Endometrial microvascular endothelial cells (primary cell): Measurements from ENCODE around the gene LOC128125822.
"Not testable (repeated sequence)": the region's sequence is repeated elsewhere in the genome, so short reads cannot be mapped to it uniquely, and the experiment has no call there.

ENCODE experiments used
- in situ Hi-C: cut with HindIII; loops from 2 replicates; pipeline ENCODE4 v1.10.0; 2017; ENCODE audit warnings: low sequenced_read_pairs, low pct_unique_long_range_greater_than_20kb; ENCODE audit errors: inconsistent ontology term

The LOC128125822 gene

GRCh38 chr6:63576985-63577712 lies 4.9 kb downstream of the LOC128125822 start:
- in situ Hi-C loops = no loop called here

GRCh38 chr6:63578757-63579156 lies 6.5 kb downstream of the LOC128125822 start:
- in situ Hi-C loops = no loop called here

GRCh38 chr6:63579937-63580703 lies 7.8 kb downstream of the LOC128125822 start:
- in situ Hi-C loops = no loop called here

- in situ Hi-C loops = no loop called here
Observed at GRCh38 chr6:63580704-63580961, 8.4 kb downstream of the LOC128125822 start.

GRCh38 chr6:63581355-63582013 lies 9.2 kb downstream of the LOC128125822 start:
- in situ Hi-C loops = no loop called here

GRCh38 chr6:63582579-63583231 lies 10.4 kb downstream of the LOC128125822 start:
- in situ Hi-C loops = no loop called here

GRCh38 chr6:63584125-63584514 lies 11.8 kb downstream of the LOC128125822 start:
- in situ Hi-C loops = no loop called here

GRCh38 chr6:63584566-63584965 lies 12.3 kb downstream of the LOC128125822 start:
- in situ Hi-C loops = no loop called here

- in situ Hi-C loops = not testable (repeated sequence)
Observed at GRCh38 chr6:63585652-63586051, 13.4 kb downstream of the LOC128125822 start.

- in situ Hi-C loops = no loop called here
Observed at GRCh38 chr6:63589952-63590411, 17.7 kb downstream of the LOC128125822 start.

- in situ Hi-C loops = no loop called here
Observed at GRCh38 chr6:63592886-63593285, 20.6 kb downstream of the LOC128125822 start.

- in situ Hi-C loops = no loop called here
Observed at GRCh38 chr6:63597141-63598048, 25.1 kb downstream of the LOC128125822 start.

- in situ Hi-C loops = no loop called here
Observed at GRCh38 chr6:63598049-63599036, 26.1 kb downstream of the LOC128125822 start.

GRCh38 chr6:63599243-63599642 lies 27.0 kb downstream of the LOC128125822 start:
- in situ Hi-C loops = no loop called here

GRCh38 chr6:63600136-63600535 lies 27.9 kb downstream of the LOC128125822 start:
- in situ Hi-C loops = no loop called here

- in situ Hi-C loops = no loop called here
Observed at GRCh38 chr6:63609231-63609630, 37.0 kb downstream of the LOC128125822 start.

GRCh38 chr6:63610944-63611343 lies 38.7 kb downstream of the LOC128125822 start:
- in situ Hi-C loops = no loop called here
